GM13977 (cell line): ENCODE data around the gene ZDHHC13.

Source experiments
- DNase-seq: peaks from one replicate; pipeline ENCODE4 v3.0.0; 2012; ENCODE audit warnings: low spot score
- in situ Hi-C: fragments of 300-500 bp; cut with MboI; formaldehyde crosslinking; loops from one replicate; pipeline ENCODE4 v1.12.0; 2022; ENCODE audit warnings: low sequenced_read_pairs, low pct_unique_long_range_greater_than_20kb, mixed read lengths, inconsistent platforms; ENCODE audit not compliant: unreplicated experiment
- TF ChIP-seq, protein P1 (sequence below): IDR thresholded peaks from 2 replicates; pipeline ENCODE4 v1.5.1; 2012; ENCODE audit warnings: mild to moderate bottlenecking, control low read depth; ENCODE audit not compliant: insufficient read depth; ENCODE audit errors: extremely low read depth, missing control alignments

Gene ZDHHC13, protein sequence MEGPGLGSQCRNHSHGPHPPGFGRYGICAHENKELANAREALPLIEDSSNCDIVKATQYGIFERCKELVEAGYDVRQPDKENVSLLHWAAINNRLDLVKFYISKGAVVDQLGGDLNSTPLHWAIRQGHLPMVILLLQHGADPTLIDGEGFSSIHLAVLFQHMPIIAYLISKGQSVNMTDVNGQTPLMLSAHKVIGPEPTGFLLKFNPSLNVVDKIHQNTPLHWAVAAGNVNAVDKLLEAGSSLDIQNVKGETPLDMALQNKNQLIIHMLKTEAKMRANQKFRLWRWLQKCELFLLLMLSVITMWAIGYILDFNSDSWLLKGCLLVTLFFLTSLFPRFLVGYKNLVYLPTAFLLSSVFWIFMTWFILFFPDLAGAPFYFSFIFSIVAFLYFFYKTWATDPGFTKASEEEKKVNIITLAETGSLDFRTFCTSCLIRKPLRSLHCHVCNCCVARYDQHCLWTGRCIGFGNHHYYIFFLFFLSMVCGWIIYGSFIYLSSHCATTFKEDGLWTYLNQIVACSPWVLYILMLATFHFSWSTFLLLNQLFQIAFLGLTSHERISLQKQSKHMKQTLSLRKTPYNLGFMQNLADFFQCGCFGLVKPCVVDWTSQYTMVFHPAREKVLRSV

DNA sequence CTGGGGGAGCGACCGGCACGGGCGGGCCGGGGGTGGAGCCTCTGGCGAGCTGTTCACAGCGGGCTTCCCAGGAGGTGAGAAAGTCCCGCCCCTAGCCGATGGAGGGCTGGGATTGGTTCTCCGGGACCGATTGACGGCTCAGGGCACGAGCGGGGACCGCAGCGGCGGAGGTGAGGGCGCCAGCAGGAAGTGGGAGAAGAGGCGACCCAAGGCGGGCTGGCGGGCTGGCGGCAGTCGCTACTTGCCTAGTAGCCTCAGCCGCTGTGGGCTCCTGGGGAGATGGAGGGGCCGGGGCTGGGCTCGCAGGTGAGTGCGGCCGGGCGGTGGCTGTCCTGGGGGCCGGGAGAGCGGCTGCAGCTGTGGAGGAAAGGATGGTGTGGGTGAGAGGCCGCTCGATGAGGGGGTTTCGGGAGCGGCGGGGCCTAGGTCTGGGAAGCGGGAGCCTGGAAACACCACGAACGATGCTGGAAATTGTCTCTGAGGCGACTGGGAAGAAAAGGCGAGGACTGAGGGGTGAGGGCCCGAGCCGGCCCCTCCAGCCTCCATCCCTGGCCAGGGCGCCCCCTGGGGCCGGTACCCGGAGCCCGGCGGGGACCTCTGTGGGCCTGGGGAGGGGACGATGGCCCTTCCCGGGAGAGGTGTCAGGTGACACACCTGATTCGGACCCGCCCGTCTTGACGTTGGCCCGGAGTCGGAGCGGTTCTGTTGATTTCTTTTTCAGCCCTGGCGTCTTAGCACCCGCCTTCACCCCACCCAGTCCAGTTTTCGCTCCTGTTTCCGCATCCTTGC lies at the start of gene ZDHHC13:
ZDHHC13 (plus strand) TSS at position 198 of the 789 bp plus-strand sequence; CDS start at position 280, 82 bp downstream.
- in situ Hi-C loops, result no loop called here
- TF ChIP-seq, protein P1, sequence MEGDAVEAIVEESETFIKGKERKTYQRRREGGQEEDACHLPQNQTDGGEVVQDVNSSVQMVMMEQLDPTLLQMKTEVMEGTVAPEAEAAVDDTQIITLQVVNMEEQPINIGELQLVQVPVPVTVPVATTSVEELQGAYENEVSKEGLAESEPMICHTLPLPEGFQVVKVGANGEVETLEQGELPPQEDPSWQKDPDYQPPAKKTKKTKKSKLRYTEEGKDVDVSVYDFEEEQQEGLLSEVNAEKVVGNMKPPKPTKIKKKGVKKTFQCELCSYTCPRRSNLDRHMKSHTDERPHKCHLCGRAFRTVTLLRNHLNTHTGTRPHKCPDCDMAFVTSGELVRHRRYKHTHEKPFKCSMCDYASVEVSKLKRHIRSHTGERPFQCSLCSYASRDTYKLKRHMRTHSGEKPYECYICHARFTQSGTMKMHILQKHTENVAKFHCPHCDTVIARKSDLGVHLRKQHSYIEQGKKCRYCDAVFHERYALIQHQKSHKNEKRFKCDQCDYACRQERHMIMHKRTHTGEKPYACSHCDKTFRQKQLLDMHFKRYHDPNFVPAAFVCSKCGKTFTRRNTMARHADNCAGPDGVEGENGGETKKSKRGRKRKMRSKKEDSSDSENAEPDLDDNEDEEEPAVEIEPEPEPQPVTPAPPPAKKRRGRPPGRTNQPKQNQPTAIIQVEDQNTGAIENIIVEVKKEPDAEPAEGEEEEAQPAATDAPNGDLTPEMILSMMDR, result peak; percentile 51

DNA sequence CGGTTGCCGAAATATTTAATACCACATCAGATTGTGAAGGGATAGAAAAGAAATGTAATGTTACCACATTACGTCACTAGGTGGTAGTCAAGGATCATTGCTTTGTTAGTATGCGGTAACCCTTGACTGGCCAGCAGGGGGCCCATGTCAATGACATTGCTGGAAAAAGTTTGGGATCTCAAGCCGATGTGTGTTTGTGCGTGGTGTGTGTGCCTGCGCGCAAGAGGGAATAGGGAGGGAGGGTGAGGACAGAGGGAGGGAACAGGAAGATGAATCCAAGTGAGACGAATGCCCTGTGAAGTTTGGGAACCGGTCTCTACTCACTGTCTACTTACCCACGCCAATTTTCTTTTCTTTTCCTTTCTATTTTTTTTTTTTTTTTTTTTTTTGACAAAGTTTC lies 45.7 kb upstream of the ZDHHC13 start:
- DNase-seq, result peak; percentile 76
- TF ChIP-seq, protein P1, result peak; percentile 93
- in situ Hi-C loops, result loop anchor here (25.0 kb wide), 2 partner anchors 241 to 491 kb away; no protein-coding TSS in a partner anchor

More for the DNA sequence above, at the start of gene ZDHHC13:
- DNase-seq, result peak; percentile 99

DNA sequence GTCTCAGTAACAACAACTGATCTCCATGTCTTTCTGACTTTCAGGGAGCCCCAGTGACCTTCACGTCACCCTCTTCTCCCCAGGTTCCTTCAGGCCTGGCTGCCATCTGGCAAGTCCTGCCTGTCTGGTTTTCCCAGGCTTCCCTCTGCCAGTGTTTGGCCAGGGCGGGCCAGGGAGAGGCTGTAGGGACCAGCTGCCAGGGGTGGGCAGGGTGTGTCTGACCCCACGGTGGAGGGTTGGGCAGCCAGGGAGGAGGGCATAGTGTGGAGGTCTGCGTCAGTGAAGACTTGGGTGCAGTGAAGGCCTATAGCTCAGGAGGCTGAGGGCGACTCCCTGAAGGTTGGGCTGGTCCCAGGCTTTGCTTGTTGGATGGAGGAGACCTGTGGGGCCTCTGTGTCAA lies 44.5 kb upstream of the ZDHHC13 start:
- DNase-seq, result no peak
- TF ChIP-seq, protein P1, result no peak
- in situ Hi-C loops, result loop anchor here (25.0 kb wide), 2 partner anchors 240 to 490 kb away; no protein-coding TSS in a partner anchor

DNA sequence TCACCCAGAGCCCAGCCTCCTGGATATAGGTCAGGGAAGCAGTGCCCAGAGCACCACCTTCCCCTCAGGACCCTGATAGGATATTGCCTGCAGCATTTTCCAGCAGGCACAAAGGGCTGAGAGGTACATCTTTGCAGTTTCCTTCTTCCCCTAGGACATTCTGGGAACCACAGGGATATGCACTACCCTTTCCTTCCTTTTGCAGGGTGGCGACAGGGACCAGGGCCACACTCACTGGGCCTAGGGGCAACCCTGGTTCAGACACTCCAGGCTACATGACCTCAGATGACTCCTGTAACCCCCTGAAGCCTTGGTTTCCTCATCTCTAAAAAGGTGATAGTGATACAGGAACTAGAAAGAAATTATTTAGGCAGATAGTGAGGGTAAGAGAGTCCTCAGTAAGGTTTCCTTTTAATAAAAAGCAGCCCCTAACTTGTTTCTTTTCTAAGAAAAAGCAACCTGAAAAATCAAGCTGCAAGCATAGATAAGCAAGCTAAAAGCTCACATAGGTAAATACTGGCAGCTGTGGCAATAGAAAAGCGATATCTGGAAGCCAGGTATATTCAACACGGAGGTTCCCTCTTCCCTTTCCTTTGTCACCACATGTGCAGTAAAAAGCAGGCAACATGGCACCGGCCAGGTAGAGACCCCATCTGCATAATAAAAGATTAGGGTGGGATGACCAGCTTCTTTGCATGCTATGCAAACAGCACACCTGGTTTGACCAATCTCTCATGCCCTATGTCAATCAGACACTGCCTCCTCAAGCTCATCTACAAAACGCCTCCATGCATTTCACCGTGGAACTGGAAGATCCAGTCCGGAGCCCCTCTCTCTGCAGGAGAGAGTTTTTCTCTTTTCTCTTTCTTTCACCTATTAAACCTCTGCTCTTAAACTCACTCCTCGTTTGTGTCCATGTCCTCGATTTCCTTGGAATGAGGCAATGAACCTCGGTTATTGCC lies 43.2 kb upstream of the ZDHHC13 start:
- TF ChIP-seq, protein P1, result no peak
- in situ Hi-C loops, result loop anchor here (25.0 kb wide), 2 partner anchors 239 to 489 kb away; no protein-coding TSS in a partner anchor
- DNase-seq, result no peak

- TF ChIP-seq, protein P1, result no peak
- no peak for DNase-seq
- in situ Hi-C loops, result no loop called here
Observed at GRCh38 chr11:19075636-19076035, 41.3 kb upstream of the ZDHHC13 start.
